ENCODE measurements around the gene FANK1. TPM values are rescaled to one million over a fixed set of nuclear protein-coding genes. Genes with fewer than 3 reads are reported as not detected.

FANK1 gene
- total RNA-seq, 1 experiment from 2014 or later = 0.85 TPM

GRCh38 chr10:125953778-125954385 is 57.5 kb downstream of the FANK1 start:
- H3K27ac Mint-ChIP-seq (ENCODE audit: unreplicated experiment) = no peak overlapping the region
- TF ChIP-seq CTCF (IDR thresholded peaks at IDR 0.05; ENCODE audit: unreplicated experiment) = no peak
- H3K36me3 Mint-ChIP-seq (ENCODE audit: insufficient read depth, unreplicated experiment) = no peaks in the 10 kb centered on the region
- CTCF ChIA-PET = no interaction called here
- no TSS peak for BruUV-seq (replicated peaks)
- H3K4me1 Mint-ChIP-seq (ENCODE audit: low read depth, unreplicated experiment) = no peaks in the 10 kb centered on the region
- no peak overlapping the region for H3K4me3 Mint-ChIP-seq (ENCODE audit: low read depth, unreplicated experiment)
- no peak for DNase-seq
- intact Hi-C loops (cut with micrococcal nuclease; ENCODE audit: unreplicated experiment) = no loop called here
- no peaks in the 10 kb centered on the region for H3K27me3 Mint-ChIP-seq (ENCODE audit: unreplicated experiment)
- H3K9me3 Mint-ChIP-seq (ENCODE audit: low read depth, unreplicated experiment) = no peaks in the 10 kb centered on the region

- Mint-ChIP-seq H3K27ac (ENCODE audit: unreplicated experiment) (no peak overlapping the region), H3K27me3 (ENCODE audit: unreplicated experiment) (no peaks in the 10 kb centered on the region), H3K4me1 (ENCODE audit: low read depth, unreplicated experiment) (no peaks in the 10 kb centered on the region), H3K9me3 (ENCODE audit: low read depth, unreplicated experiment) (no peaks in the 10 kb centered on the region), H3K36me3 (ENCODE audit: insufficient read depth, unreplicated experiment) (no peaks in the 10 kb centered on the region), H3K4me3 (ENCODE audit: low read depth, unreplicated experiment) (no peak overlapping the region)
- no peak for TF ChIP-seq CTCF (IDR thresholded peaks at IDR 0.05; ENCODE audit: unreplicated experiment)
- no peak for DNase-seq
- CTCF ChIA-PET = no interaction called here
- no TSS peak for BruUV-seq (replicated peaks)
- intact Hi-C loops (cut with micrococcal nuclease; ENCODE audit: unreplicated experiment) = no loop called here
Observed at GRCh38 chr10:125955766-125956165, 59.4 kb downstream of the FANK1 start.

- no TSS peak for BruUV-seq (replicated peaks)
Observed at GRCh38 chr10:125961743-125962142, 65.4 kb downstream of the FANK1 start.

GRCh38 chr10:125962200-125962599 is 65.8 kb downstream of the FANK1 start:
- Mint-ChIP-seq H3K9me3 (ENCODE audit: low read depth, unreplicated experiment) (no peaks in the 10 kb centered on the region), H3K4me1 (ENCODE audit: low read depth, unreplicated experiment) (no peaks in the 10 kb centered on the region), H3K27me3 (ENCODE audit: unreplicated experiment) (no peaks in the 10 kb centered on the region), H3K27ac (ENCODE audit: unreplicated experiment) (no peak overlapping the region), H3K4me3 (ENCODE audit: low read depth, unreplicated experiment) (no peak overlapping the region), H3K36me3 (ENCODE audit: insufficient read depth, unreplicated experiment) (no peaks in the 10 kb centered on the region)
- TF ChIP-seq CTCF (IDR thresholded peaks at IDR 0.05; ENCODE audit: unreplicated experiment) = no peak
- BruUV-seq (replicated peaks) = no TSS peak
- no peak for DNase-seq
- intact Hi-C loops (cut with micrococcal nuclease; ENCODE audit: unreplicated experiment) = no loop called here
- CTCF ChIA-PET = interaction anchor here (1.0 kb wide), 1 partner anchor 28 kb away, joined by 5 read pairs; no protein-coding TSS in a partner anchor

More at GRCh38 chr10:125961743-125962142, 65.4 kb downstream of the FANK1 start:
- CTCF ChIA-PET = interaction anchor here (0.6 to 1.0 kb wide), 2 partner anchors 9 to 27 kb away, joined by 5 read pairs; no protein-coding TSS in a partner anchor
- H3K27me3 Mint-ChIP-seq (ENCODE audit: unreplicated experiment) = no peaks in the 10 kb centered on the region
- no peak for TF ChIP-seq CTCF (IDR thresholded peaks at IDR 0.05; ENCODE audit: unreplicated experiment)
- intact Hi-C loops (cut with micrococcal nuclease; ENCODE audit: unreplicated experiment) = no loop called here
- H3K9me3 Mint-ChIP-seq (ENCODE audit: low read depth, unreplicated experiment) = no peaks in the 10 kb centered on the region
- H3K4me1 Mint-ChIP-seq (ENCODE audit: low read depth, unreplicated experiment) = no peaks in the 10 kb centered on the region
- no peak for DNase-seq
- H3K27ac Mint-ChIP-seq (ENCODE audit: unreplicated experiment) = no peak overlapping the region
- no peak overlapping the region for H3K4me3 Mint-ChIP-seq (ENCODE audit: low read depth, unreplicated experiment)
- no peaks in the 10 kb centered on the region for H3K36me3 Mint-ChIP-seq (ENCODE audit: insufficient read depth, unreplicated experiment)

Data from Calu3 (cell line).